H9 (cell line): Measurements from ENCODE around the gene DEGS2. TPM values are rescaled to one million over a fixed set of nuclear protein-coding genes. Genes with fewer than 3 reads are reported as not detected.

Experiments
- DNase-seq: peaks from one replicate; pipeline ENCODE4 v3.0.0-alpha.2; 2017
- H2AFZ ChIP-seq: one replicate; pipeline ENCODE4 v1.6.1; 2013; ENCODE audit warnings: mild to moderate bottlenecking, low read length, control low read depth, moderate library complexity
- H2AK5ac ChIP-seq: 2 replicates; pipeline ENCODE4 v1.6.1; 2013; ENCODE audit warnings: low read length, control low read depth, mixed read lengths; ENCODE audit not compliant: insufficient read length
- H2BK120ac ChIP-seq: one replicate; pipeline ENCODE4 v1.6.1; 2013; ENCODE audit warnings: low read depth, mild to moderate bottlenecking, low read length, control low read depth, inconsistent platforms; ENCODE audit not compliant: poor library complexity, severe bottlenecking
- H2BK12ac ChIP-seq: 2 replicates; pipeline ENCODE4 v1.6.1; 2013; ENCODE audit warnings: low read length, control low read depth, mixed read lengths, low read depth; ENCODE audit not compliant: insufficient read length
- H2BK15ac ChIP-seq: 2 replicates; pipeline ENCODE4 v1.6.1; 2013; ENCODE audit warnings: low read depth, low read length, control low read depth
- H2BK20ac ChIP-seq: one replicate; pipeline ENCODE4 v1.6.1; 2013; ENCODE audit warnings: low read depth, mild to moderate bottlenecking, low read length, control low read depth, inconsistent platforms; ENCODE audit not compliant: poor library complexity, severe bottlenecking
- H2BK5ac ChIP-seq: 2 replicates; pipeline ENCODE4 v1.6.1; 2013; ENCODE audit warnings: low read length, control low read depth, mixed read lengths; ENCODE audit not compliant: insufficient read length
- H3K14ac ChIP-seq: 2 replicates; pipeline ENCODE4 v1.6.1; 2013; ENCODE audit warnings: low read length, control low read depth; ENCODE audit not compliant: insufficient read depth
- H3K18ac ChIP-seq: 2 replicates; pipeline ENCODE4 v1.6.1; 2013; ENCODE audit warnings: low read depth, mild to moderate bottlenecking, mixed read lengths, low read length, control low read depth; ENCODE audit not compliant: insufficient read length
- H3K23ac ChIP-seq: 2 replicates; pipeline ENCODE4 v1.6.1; 2013; ENCODE audit warnings: low read length, control low read depth, mixed read lengths, low read depth; ENCODE audit not compliant: insufficient read length
- H3K23me2 ChIP-seq: 2 replicates; pipeline ENCODE4 v1.6.1; 2013; ENCODE audit warnings: low read depth, mild to moderate bottlenecking, mixed read lengths, low read length, control low read depth; ENCODE audit not compliant: insufficient read length, poor library complexity, severe bottlenecking
- H3K27ac ChIP-seq: 2 replicates; pipeline ENCODE4 v1.5.1; 2013; ENCODE audit warnings: low read length, control low read depth, mixed read lengths, low read depth; ENCODE audit not compliant: insufficient read length
- H3K27me3 ChIP-seq: 2 replicates; pipeline ENCODE4 v1.6.1; 2013; ENCODE audit warnings: low read length, control low read depth, inconsistent platforms; ENCODE audit not compliant: insufficient read depth
- H3K4ac ChIP-seq: 2 replicates; pipeline ENCODE4 v1.6.1; 2013; ENCODE audit warnings: low read depth, mild to moderate bottlenecking, control low read depth, inconsistent platforms, low read length, moderate library complexity
- H3K4me1 ChIP-seq: 2 replicates; pipeline ENCODE4 v1.6.1; 2013; ENCODE audit warnings: low read length, control low read depth, inconsistent platforms; ENCODE audit not compliant: insufficient read depth
- H3K4me2 ChIP-seq: 2 replicates; pipeline ENCODE4 v1.6.1; 2013; ENCODE audit warnings: low read length, control low read depth, mixed read lengths; ENCODE audit not compliant: insufficient read length, insufficient read depth
- H3K56ac ChIP-seq: 2 replicates; pipeline ENCODE4 v1.6.1; 2013; ENCODE audit warnings: low read depth, mild to moderate bottlenecking, mixed read lengths, low read length, control low read depth; ENCODE audit not compliant: insufficient read length
- H3K79me1 ChIP-seq: 2 replicates; pipeline ENCODE4 v1.6.1; 2013; ENCODE audit warnings: low read depth, mild to moderate bottlenecking, moderate library complexity, low read length, control low read depth, inconsistent platforms; ENCODE audit not compliant: insufficient read depth, poor library complexity, severe bottlenecking
- H3K79me2 ChIP-seq: 2 replicates; pipeline ENCODE4 v1.6.1; 2013; ENCODE audit warnings: low read length, control low read depth, inconsistent platforms; ENCODE audit not compliant: insufficient read depth
- H3K9ac ChIP-seq: 2 replicates; pipeline ENCODE4 v1.6.1; 2013; ENCODE audit warnings: low read length, control low read depth, mixed read lengths; ENCODE audit not compliant: insufficient read length; ENCODE audit errors: extremely low read depth
- H3K9me3 ChIP-seq: one replicate; pipeline ENCODE4 v1.6.1; 2013; ENCODE audit warnings: low read depth, low read length, inconsistent platforms; ENCODE audit not compliant: control insufficient read depth
- H3T11ph ChIP-seq: one replicate; pipeline ENCODE4 v1.6.1; 2013; ENCODE audit warnings: mild to moderate bottlenecking, low read length, control low read depth, inconsistent platforms
- H4K20me1 ChIP-seq: one replicate; pipeline ENCODE4 v1.6.1; 2013; ENCODE audit not compliant: control insufficient read depth, insufficient read length, insufficient read depth
- H4K5ac ChIP-seq: 2 replicates; pipeline ENCODE4 v1.6.1; 2013; ENCODE audit warnings: low read depth, mild to moderate bottlenecking, mixed read lengths, low read length, control low read depth; ENCODE audit not compliant: insufficient read length
- H4K8ac ChIP-seq: replicated peaks from 2 replicates; pipeline ENCODE4 v1.6.1; 2013; ENCODE audit warnings: low read length, control low read depth, mixed read lengths, low read depth; ENCODE audit not compliant: insufficient read length
- H4K91ac ChIP-seq: 2 replicates; pipeline ENCODE4 v1.6.1; 2013; ENCODE audit warnings: low read depth, mild to moderate bottlenecking, moderate library complexity, mixed read lengths, low read length, control low read depth; ENCODE audit not compliant: insufficient read length
- H3K27ac Mint-ChIP-seq, 3 experiments: 2 replicates in 2 of 3; 3 replicates in 1 of 3; pipeline ENCODE4 v1.8.0; 2020 to 2021; ENCODE audit warnings: mixed read lengths in 3 of 3, mild to moderate bottlenecking in 1 of 3, moderate library complexity in 1 of 3
- H3K27me3 Mint-ChIP-seq: 2 replicates; pipeline ENCODE4 v1.8.0; 2021; ENCODE audit warnings: low read depth, mild to moderate bottlenecking, moderate library complexity, mixed read lengths
- H3K36me3 Mint-ChIP-seq, 3 experiments: 2 replicates in 2 of 3; 3 replicates in 1 of 3; pipeline ENCODE4 v1.8.0; 2020 to 2021; ENCODE audit warnings: low read depth in 3 of 3, mixed read lengths in 3 of 3; ENCODE audit not compliant: insufficient read depth in 1 of 3
- H3K4me1 Mint-ChIP-seq, 2 experiments: 2 replicates each; pipeline ENCODE4 v1.8.0; 2020; ENCODE audit warnings: mixed read lengths in 2 of 2
- H3K4me3 Mint-ChIP-seq, 2 experiments: 2 replicates in 1 of 2; 3 replicates in 1 of 2; pipeline ENCODE4 v1.8.0; 2020 to 2021; ENCODE audit warnings: mild to moderate bottlenecking in 2 of 2, mixed read lengths in 2 of 2, moderate library complexity in 1 of 2
- H3K9me3 Mint-ChIP-seq, 2 experiments: 2 replicates in 1 of 2; 3 replicates in 1 of 2; pipeline ENCODE4 v1.8.0; 2020; ENCODE audit warnings: mild to moderate bottlenecking in 2 of 2, mixed read lengths in 2 of 2, moderate library complexity in 1 of 2
- CTCF ChIP-seq: fragments of 200-600 bp; sonication (generic); conservative IDR thresholded peaks from 3 replicates; pipeline ENCODE4 v1.8.0; 2021; ENCODE audit warnings: antibody characterized with exemption, mild to moderate bottlenecking
- WGBS: extraction: QIAGEN DNeasy Blood & Tissue Kit; methylation state at CpG from one replicate; pipeline ENCODE4 v1.1.7; 2013; ENCODE audit warnings: missing lambda C conversion rate, low lambda C conversion rate, mixed read lengths; ENCODE audit not compliant: insufficient read length; ENCODE audit errors: extremely low coverage; 5-methylcytosine and 5-hydroxymethylcytosine counted together
- total RNA-seq: library from RNA; stranded (reverse); gene quantifications from 2 replicates; pipeline ENCODE4 v1.2.1, GENCODE V29; 2021

The DEGS2 gene
- total RNA-seq, 1 experiment from 2014 or later = 0.72 TPM

- H3K9me3 ChIP-seq = no peaks in the 10 kb centered on the region
- no CpG with 5 or more reads among the region's 6 CpGs for WGBS
Observed at GRCh38 chr14:100115236-100115635, 44.2 kb downstream of the DEGS2 start.

More at GRCh38 chr14:100115236-100115635, 44.2 kb downstream of the DEGS2 start:
- Histone ChIP-seq H2AK5ac (no peak overlapping the region), H2BK20ac (no peak overlapping the region), H4K5ac (no peak overlapping the region), H3K79me2 (no peaks in the 10 kb centered on the region), H3K14ac (no peak overlapping the region), H3K56ac (no peak overlapping the region), H2BK120ac (no peak overlapping the region), H3K23ac (no peak overlapping the region), H3K79me1 (no peaks in the 10 kb centered on the region), H3K4ac (no peak overlapping the region), H3K23me2 (no peaks in the 10 kb centered on the region), H3T11ph (no peak overlapping the region), H4K8ac (no peak overlapping the region), H2BK15ac (no peak overlapping the region), H2BK12ac (no peak overlapping the region), H3K18ac (no peak overlapping the region), H2BK5ac (no peak overlapping the region), H4K91ac (no peak overlapping the region), H3K27me3 (no peaks in the 10 kb centered on the region), H3K4me2 (no peak overlapping the region), H3K4me1 (no peaks in the 10 kb centered on the region), H3K9ac (no peak overlapping the region), H3K27ac (no peak overlapping the region), H4K20me1 (peaks cover 2% of the 10 kb centered on the region), H2AFZ (no peak overlapping the region)
- Mint-ChIP-seq H3K4me1 (peaks cover 14% of the 10 kb centered on the region in 2 experiments), H3K27me3 (no peaks in the 10 kb centered on the region), H3K27ac (no peak overlapping the region), H3K4me3 (no peak overlapping the region), H3K36me3 (no peaks in the 10 kb centered on the region), H3K9me3 (no peaks in the 10 kb centered on the region)
- TF ChIP-seq CTCF = no peak
- no peak for DNase-seq
